B cell (primary cell): ENCODE data around the gene SALL3. TPM values are rescaled to one million over a fixed set of nuclear protein-coding genes. Genes with fewer than 3 reads are reported as not detected.

Experiments
- ATAC-seq: fragments of 200-7000 bp; cut with Tn5 transposase; one replicate; pipeline ENCODE4 v1.10.0; 2021; ENCODE audit warnings: low read depth, mild to moderate bottlenecking, moderate number of reproducible peaks, moderate library complexity
- CTCF ChIA-PET: fragments of 350-600 bp; sonication (Branson Sonifier 250); formaldehyde crosslinking; loops from one replicate; lab custom pipeline; 2021; ENCODE audit warnings: antibody characterized with exemption, inconsistent platforms; lab: Charles Lee
- POLR2A ChIA-PET: fragments of 350-600 bp; sonication (Branson Sonifier 250); formaldehyde crosslinking; loops from one replicate; lab custom pipeline; 2021; ENCODE audit warnings: antibody characterized with exemption; lab: Charles Lee
- DNase-seq: peaks from one replicate; pipeline ENCODE4 v3.0.0; 2013
- H2AFZ ChIP-seq: 2 replicates; pipeline ENCODE4 v1.6.1; 2012; ENCODE audit warnings: mild to moderate bottlenecking, low read depth, low read length; ENCODE audit not compliant: insufficient read depth, poor library complexity, severe bottlenecking
- H3K27ac ChIP-seq, 2 donors: 1 replicate in 1 of 2; 2 replicates in 1 of 2; pipeline ENCODE4 v1.5.1; 2012 to 2013; ENCODE audit warnings: low read length in 2 of 2, mild to moderate bottlenecking in 2 of 2, moderate library complexity in 1 of 2
- H3K27me3 ChIP-seq, 4 experiments: fragments of 200-600 bp in 1 of 4; sonication (generic) in 1 of 4; replicated peaks in 1 of 4; 1 replicate in 2 of 4; 2 replicates in 2 of 4; pipeline versions ENCODE4 v1.6.1 to v1.7.0; 2013 to 2016; ENCODE audit warnings: low read length in 3 of 4, mild to moderate bottlenecking in 2 of 4, mixed read lengths in 1 of 4, moderate library complexity in 1 of 4; ENCODE audit not compliant: insufficient read depth in 4 of 4, control insufficient read depth in 3 of 4; ENCODE audit errors: control extremely low read depth in 1 of 4
- H3K36me3 ChIP-seq, 2 experiments: replicated peaks in 1 of 2; 1 replicate in 1 of 2; 2 replicates in 1 of 2; pipeline versions ENCODE4 v1.6.1 to v1.7.1; 2013; ENCODE audit warnings: low read length in 1 of 2; ENCODE audit not compliant: insufficient read depth in 2 of 2, control insufficient read depth in 1 of 2; ENCODE audit errors: control extremely low read depth in 1 of 2, extremely low read depth in 1 of 2
- H3K4me1 ChIP-seq, 2 donors: fragments of 200-600 bp in 1 of 2; sonication (generic) in 1 of 2; 1 replicate in 1 of 2; 2 replicates in 1 of 2; pipeline versions ENCODE4 v1.5.1 to v1.6.1; 2013 to 2017; ENCODE audit warnings: low read length in 2 of 2; ENCODE audit not compliant: control insufficient read depth in 2 of 2, insufficient read depth in 2 of 2
- H3K4me2 ChIP-seq: replicated peaks from 2 replicates; pipeline ENCODE3; 2012; ENCODE audit warnings: mild to moderate bottlenecking, low read depth, low read length; ENCODE audit not compliant: poor library complexity, severe bottlenecking
- H3K4me3 ChIP-seq, 5 experiments: fragments of 200-600 bp in 1 of 5; sonication (generic) in 1 of 5; 1 replicate in 3 of 5; 2 replicates in 2 of 5; pipeline versions ENCODE4 v1.5.1 to v1.7.0; 2011 to 2016; ENCODE audit warnings: low read length in 4 of 5, mild to moderate bottlenecking in 4 of 5, low read depth in 2 of 5, control low read depth in 1 of 5, moderate library complexity in 1 of 5; ENCODE audit not compliant: insufficient read depth in 1 of 5; ENCODE audit errors: control extremely low read depth in 1 of 5, extremely low read depth in 1 of 5
- H3K79me2 ChIP-seq: fragments of 200-600 bp; sonication (generic); one replicate; pipeline ENCODE4 v1.6.0; 2016; ENCODE audit warnings: low read length; ENCODE audit not compliant: control insufficient read depth, insufficient read depth
- H3K9ac ChIP-seq: fragments of 200-600 bp; sonication (generic); 2 replicates; pipeline ENCODE4 v1.6.1; 2017; ENCODE audit warnings: mild to moderate bottlenecking, low read length, moderate library complexity
- H3K9me3 ChIP-seq, 3 donors: one replicate each; pipeline versions ENCODE4 v1.6.1 to v1.7.1; 2013; ENCODE audit warnings: low read length in 2 of 3; ENCODE audit not compliant: control insufficient read depth in 2 of 3, insufficient read depth in 1 of 3; ENCODE audit errors: control extremely low read depth in 1 of 3
- H4K20me1 ChIP-seq: 2 replicates; pipeline ENCODE4 v1.6.0; 2012; ENCODE audit warnings: mild to moderate bottlenecking, low read length; ENCODE audit not compliant: insufficient read depth, control insufficient read depth, poor library complexity, severe bottlenecking
- H3K27ac Mint-ChIP-seq: one replicate; pipeline ENCODE4 v1.8.0; 2021; ENCODE audit warnings: mixed read lengths
- H3K27me3 Mint-ChIP-seq: one replicate; pipeline ENCODE4 v1.8.0; 2021; ENCODE audit warnings: mixed read lengths
- H3K4me1 Mint-ChIP-seq: one replicate; pipeline ENCODE4 v1.8.0; 2021; ENCODE audit warnings: mixed read lengths
- H3K4me3 Mint-ChIP-seq: one replicate; pipeline ENCODE4 v1.8.0; 2021; ENCODE audit warnings: mixed read lengths
- H3K9me3 Mint-ChIP-seq: one replicate; pipeline ENCODE4 v1.8.0; 2022; ENCODE audit warnings: mixed read lengths; ENCODE audit not compliant: insufficient read depth
- EZH2 ChIP-seq: IDR thresholded peaks from 2 replicates; pipeline ENCODE4 v1.6.1; 2012; ENCODE audit warnings: borderline replicate concordance, low read depth, mild to moderate bottlenecking, moderate library complexity, low read length; ENCODE audit not compliant: insufficient read depth, poor library complexity, severe bottlenecking
- WGBS: methylation state at CpG from one replicate; pipeline ENCODE4 v1.1.5; 2013; ENCODE audit warnings: missing lambda C conversion rate; ENCODE audit not compliant: insufficient coverage; 5-methylcytosine and 5-hydroxymethylcytosine counted together
- intact Hi-C: fragments of 100-400 bp; cut with micrococcal nuclease; formaldehyde crosslinking; loops from one replicate; pipeline ENCODE4 v1.10.0; 2022
- polyA plus RNA-seq: library from polyadenylated mRNA; depleted of rRNA; stranded (reverse); fragments of >200 nt; gene quantifications from 2 replicates; pipeline ENCODE4 v1.2.3, GENCODE V29; 2012
- total RNA-seq, 2 donors: library from RNA; stranded (reverse); fragments of 120-200 nt in 1 of 2; gene quantifications; 1 replicate in 1 of 2; 2 replicates in 1 of 2; pipeline versions ENCODE4 v1.2.3 to v1.2.4, GENCODE V29; 2013 to 2022
- TF ChIP-seq, protein P1 (sequence below): fragments of 200-600 bp; IDR thresholded peaks from one replicate; pipeline ENCODE4 v1.8.0; 2022; ENCODE audit warnings: antibody characterized with exemption, mild to moderate bottlenecking

SALL3 gene
- total and polyA plus RNA-seq, 2 donors (not counting 1 experiment from before 2014, with no cell fraction given): not detected

DNA sequence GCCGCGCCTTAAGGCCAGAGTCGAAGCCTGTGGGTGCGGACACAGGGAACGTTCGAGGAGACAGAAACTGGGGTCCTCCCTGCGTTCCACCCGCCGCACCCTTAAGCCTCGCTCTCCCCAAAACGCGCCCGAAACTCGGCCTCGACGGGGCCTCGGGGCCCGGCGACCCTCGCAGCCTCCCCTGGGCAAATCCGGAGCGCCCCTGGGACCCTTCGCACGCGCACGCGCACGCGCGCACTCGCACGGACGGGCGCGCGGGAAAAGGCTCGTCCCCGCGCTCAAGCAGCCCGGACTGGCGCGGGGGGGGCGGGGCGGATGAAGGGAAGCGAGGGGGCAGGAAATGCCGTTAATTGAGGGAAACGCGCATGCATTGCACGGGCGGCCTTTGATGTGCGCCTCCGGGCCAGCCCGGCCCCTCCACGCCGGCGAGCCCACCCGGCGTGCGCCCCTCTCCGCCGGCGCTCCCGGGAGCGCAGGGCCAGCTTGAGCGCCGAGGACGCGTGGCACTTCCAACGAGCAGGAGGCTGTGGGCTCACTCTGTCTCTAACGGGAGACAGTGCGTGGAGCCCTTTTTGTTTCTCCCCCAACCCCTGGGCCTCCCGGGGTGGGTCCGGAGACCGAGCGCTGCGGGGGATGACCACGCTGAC, 5.4 kb upstream of the SALL3 start:
- H3K4me3 ChIP-seq: no peak overlapping the region
- H4K20me1 ChIP-seq: no peaks in the 10 kb centered on the region
- H3K9me3 ChIP-seq: peaks cover 0 to 25% (median 0%) of the 10 kb centered on the region in 3 donors
- CTCF ChIA-PET: no interaction called here
- no peak overlapping the region for H3K9ac ChIP-seq
- DNase-seq: no peak
- WGBS: 9% methylated on average over 68 of the region's 77 CpGs
- TF ChIP-seq EZH2: no peak
- TF ChIP-seq, protein P1, sequence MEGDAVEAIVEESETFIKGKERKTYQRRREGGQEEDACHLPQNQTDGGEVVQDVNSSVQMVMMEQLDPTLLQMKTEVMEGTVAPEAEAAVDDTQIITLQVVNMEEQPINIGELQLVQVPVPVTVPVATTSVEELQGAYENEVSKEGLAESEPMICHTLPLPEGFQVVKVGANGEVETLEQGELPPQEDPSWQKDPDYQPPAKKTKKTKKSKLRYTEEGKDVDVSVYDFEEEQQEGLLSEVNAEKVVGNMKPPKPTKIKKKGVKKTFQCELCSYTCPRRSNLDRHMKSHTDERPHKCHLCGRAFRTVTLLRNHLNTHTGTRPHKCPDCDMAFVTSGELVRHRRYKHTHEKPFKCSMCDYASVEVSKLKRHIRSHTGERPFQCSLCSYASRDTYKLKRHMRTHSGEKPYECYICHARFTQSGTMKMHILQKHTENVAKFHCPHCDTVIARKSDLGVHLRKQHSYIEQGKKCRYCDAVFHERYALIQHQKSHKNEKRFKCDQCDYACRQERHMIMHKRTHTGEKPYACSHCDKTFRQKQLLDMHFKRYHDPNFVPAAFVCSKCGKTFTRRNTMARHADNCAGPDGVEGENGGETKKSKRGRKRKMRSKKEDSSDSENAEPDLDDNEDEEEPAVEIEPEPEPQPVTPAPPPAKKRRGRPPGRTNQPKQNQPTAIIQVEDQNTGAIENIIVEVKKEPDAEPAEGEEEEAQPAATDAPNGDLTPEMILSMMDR: no peak
- H3K36me3 ChIP-seq: no peaks in the 10 kb centered on the region
- no peak for ATAC-seq
- intact Hi-C loops: no loop called here
- H3K79me2 ChIP-seq: no peaks in the 10 kb centered on the region
- H3K27me3 ChIP-seq: peaks cover 2 to 63% (median 30%) of the 10 kb centered on the region in 4 experiments
- POLR2A ChIA-PET: no interaction called here
- H3K4me1 ChIP-seq: peaks cover 5 to 6% of the 10 kb centered on the region in 2 donors
- peaks cover 60% of the 10 kb centered on the region for H3K27me3 Mint-ChIP-seq
- H2AFZ ChIP-seq: no peak overlapping the region
- H3K4me2 ChIP-seq: peak overlapping the region; percentile 46
- H3K9me3 Mint-ChIP-seq: no peaks in the 10 kb centered on the region
- H3K27ac Mint-ChIP-seq: no peak overlapping the region
- no peak overlapping the region for H3K4me3 Mint-ChIP-seq
- H3K27ac ChIP-seq: no peak overlapping the region
- H3K4me1 Mint-ChIP-seq: peaks cover 11% of the 10 kb centered on the region

DNA sequence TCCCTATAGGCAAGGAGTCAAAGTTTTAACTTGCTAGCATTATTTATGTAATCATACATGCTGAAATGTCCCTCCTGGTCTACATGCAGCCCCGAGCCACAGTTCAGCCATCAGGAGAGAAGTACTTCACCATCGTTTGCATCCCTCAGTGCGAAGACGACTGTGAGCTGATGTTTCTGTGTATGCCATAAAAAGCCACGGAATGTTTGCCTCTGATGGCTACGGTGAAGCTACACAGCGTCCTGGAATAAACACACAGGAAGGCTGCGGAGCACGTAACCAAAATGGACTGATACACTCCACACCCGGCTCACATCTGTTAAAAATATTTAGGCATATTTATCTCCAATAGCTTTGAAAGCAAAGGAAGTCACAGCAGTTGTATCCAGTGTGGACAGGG, 4.3 kb upstream of the SALL3 start:
- H3K27ac Mint-ChIP-seq: no peak overlapping the region

More for the DNA sequence above, 4.3 kb upstream of the SALL3 start:
- Histone ChIP-seq H3K36me3 (no peaks in the 10 kb centered on the region), H3K27me3 (peaks cover 2 to 63% (median 30%) of the 10 kb centered on the region in 4 experiments), H3K9me3 (peaks cover 0 to 25% (median 0%) of the 10 kb centered on the region in 3 donors), H3K4me3 (no peak overlapping the region), H3K4me1 (peaks cover 5 to 6% of the 10 kb centered on the region in 2 donors), H2AFZ (no peak overlapping the region), H3K79me2 (no peaks in the 10 kb centered on the region), H3K27ac (no peak overlapping the region), H3K9ac (no peak overlapping the region), H4K20me1 (no peaks in the 10 kb centered on the region), H3K4me2 (no peak overlapping the region)
- WGBS: 25% methylated on average over 5 of the region's 10 CpGs
- Mint-ChIP-seq H3K4me1 (peaks cover 11% of the 10 kb centered on the region), H3K4me3 (no peak overlapping the region), H3K9me3 (no peaks in the 10 kb centered on the region), H3K27me3 (peaks cover 60% of the 10 kb centered on the region)
- ChIA-PET CTCF (interaction anchor here (0.5 kb wide), 1 partner anchor 1123 kb away, joined by 3 read pairs; no protein-coding TSS in a partner anchor), POLR2A (no interaction called here)
- ATAC-seq: no peak
- DNase-seq: no peak
- TF ChIP-seq, protein P1: no peak
- TF ChIP-seq EZH2: no peak
- intact Hi-C loops: no loop called here
